HG03139 (cell line): ENCODE measurements around the gene STPG3.

Experiments used
- ATAC-seq: cut with Tn5 transposase; IDR thresholded peaks from one replicate; pipeline ENCODE4 v1.9.1; 2021; ENCODE audit not compliant: unreplicated experiment

STPG3 gene

GRCh38 chr9:137251194-137251461 lies at the start of gene STPG3:
STPG3 (plus strand) TSS chr9:137251286; CDS start chr9:137251287, 1 bp downstream.
- no peak for ATAC-seq

- no peak for ATAC-seq
Measured at GRCh38 chr9:137202966-137203365, 48.1 kb upstream of the STPG3 start.

GRCh38 chr9:137204731-137205125 lies 46.4 kb upstream of the STPG3 start:
- ATAC-seq = no peak

- ATAC-seq = no peak
Measured at GRCh38 chr9:137205126-137206069, 45.7 kb upstream of the STPG3 start, which contains the start of the genes NDOR1 and TMEM203. NDOR1 (plus strand) TSS chr9:137205700; CDS start chr9:137205778, 78 bp downstream. TMEM203 (minus strand) TSS chr9:137205648; CDS start chr9:137205414, 234 bp downstream.

- ATAC-seq = no peak
Measured at GRCh38 chr9:137206602-137207001, 44.5 kb upstream of the STPG3 start.

- ATAC-seq = no peak
Measured at GRCh38 chr9:137211532-137211931, 39.6 kb upstream of the STPG3 start.

- no peak for ATAC-seq
Measured at GRCh38 chr9:137212520-137212919, 38.6 kb upstream of the STPG3 start.

GRCh38 chr9:137213160-137214060 lies 37.7 kb upstream of the STPG3 start:
- ATAC-seq = no peak

- ATAC-seq = no peak
Measured at GRCh38 chr9:137214620-137215019, 36.5 kb upstream of the STPG3 start.

- ATAC-seq = no peak
Measured at GRCh38 chr9:137215196-137215986, 35.7 kb upstream of the STPG3 start.

- no peak for ATAC-seq
Measured at GRCh38 chr9:137216188-137216965, 34.7 kb upstream of the STPG3 start.

GRCh38 chr9:137217276-137218211 lies 33.5 kb upstream of the STPG3 start:
- no peak for ATAC-seq

GRCh38 chr9:137218212-137218753 lies 32.8 kb upstream of the STPG3 start:
- ATAC-seq = no peak

- ATAC-seq = no peak
Measured at GRCh38 chr9:137218754-137219271, 32.3 kb upstream of the STPG3 start.

GRCh38 chr9:137219757-137220316 lies 31.2 kb upstream of the STPG3 start:
- ATAC-seq = no peak

- ATAC-seq = no peak
Measured at GRCh38 chr9:137220317-137221094, 30.6 kb upstream of the STPG3 start.

- no peak for ATAC-seq
Measured at GRCh38 chr9:137221095-137221505, 30.0 kb upstream of the STPG3 start.
